ENCODE measurements around the gene STEAP2. TPM values are rescaled to one million over a fixed set of nuclear protein-coding genes. Genes with fewer than 3 reads are reported as not detected.
"Not testable (repeated sequence)": the region's sequence is repeated elsewhere in the genome, so short reads cannot be mapped to it uniquely, and the experiment has no call there.

The STEAP2 gene
- 2.1 and 2.2 TPM in 2 replicates for total RNA-seq (2014; rRNA removed; shearing (Covaris generic))
- 0.72 and 2.3 TPM in 2 replicates for polyA plus RNA-seq (2014; cell fraction: nucleus; rRNA removed)

GRCh38 chr7:90211391-90212148, at the start of gene STEAP2:
Gene STEAP2 (plus strand): TSS chr7:90211740. CDS start chr7:90225083, 13,343 bp downstream.
- DNase-seq (ENCODE audit: extremely low read depth, low read depth): peak; percentile 62

GRCh38 chr7:90163534-90163933, 48.0 kb upstream of the STEAP2 start:
- no peak for DNase-seq (ENCODE audit: extremely low read depth, low read depth)

- no peak for DNase-seq (ENCODE audit: extremely low read depth, low read depth)
Measured at GRCh38 chr7:90165724-90166123, 45.8 kb upstream of the STEAP2 start.

- DNase-seq (ENCODE audit: extremely low read depth, low read depth): no peak
Measured at GRCh38 chr7:90166153-90166552, 45.4 kb upstream of the STEAP2 start.

GRCh38 chr7:90167361-90167760, 44.2 kb upstream of the STEAP2 start:
- no peak for DNase-seq (ENCODE audit: extremely low read depth, low read depth)

GRCh38 chr7:90169891-90170290, 41.6 kb upstream of the STEAP2 start:
- no peak for DNase-seq (ENCODE audit: extremely low read depth, low read depth)

- no peak for DNase-seq (ENCODE audit: extremely low read depth, low read depth)
Measured at GRCh38 chr7:90172121-90172520, 39.4 kb upstream of the STEAP2 start.

- DNase-seq (ENCODE audit: extremely low read depth, low read depth): no peak
Measured at GRCh38 chr7:90172624-90173023, 38.9 kb upstream of the STEAP2 start.

- DNase-seq (ENCODE audit: extremely low read depth, low read depth): no peak
Measured at GRCh38 chr7:90173127-90173844, 38.3 kb upstream of the STEAP2 start.

GRCh38 chr7:90175667-90176066, 35.9 kb upstream of the STEAP2 start:
- no peak for DNase-seq (ENCODE audit: extremely low read depth, low read depth)

GRCh38 chr7:90176195-90176594, 35.3 kb upstream of the STEAP2 start:
- no peak for DNase-seq (ENCODE audit: extremely low read depth, low read depth)

- DNase-seq (ENCODE audit: extremely low read depth, low read depth): no peak
Measured at GRCh38 chr7:90178166-90178565, 33.4 kb upstream of the STEAP2 start.

- peak; percentile 29 for DNase-seq (ENCODE audit: extremely low read depth, low read depth)
Measured at GRCh38 chr7:90178679-90179278, 32.8 kb upstream of the STEAP2 start.

GRCh38 chr7:90180011-90180585, 31.4 kb upstream of the STEAP2 start:
- no peak for DNase-seq (ENCODE audit: extremely low read depth, low read depth)

- DNase-seq (ENCODE audit: extremely low read depth, low read depth): no peak
Measured at GRCh38 chr7:90180649-90181048, 30.9 kb upstream of the STEAP2 start.

- DNase-seq (ENCODE audit: extremely low read depth, low read depth): no peak
Measured at GRCh38 chr7:90181485-90181884, 30.1 kb upstream of the STEAP2 start.

GRCh38 chr7:90186290-90186689, 25.2 kb upstream of the STEAP2 start:
- not testable (repeated sequence) for DNase-seq (ENCODE audit: extremely low read depth, low read depth)

GRCh38 chr7:90187507-90188050, 24.0 kb upstream of the STEAP2 start:
- DNase-seq (ENCODE audit: extremely low read depth, low read depth): no peak

GRCh38 chr7:90188281-90188680, 23.3 kb upstream of the STEAP2 start:
- DNase-seq (ENCODE audit: extremely low read depth, low read depth): no peak

- DNase-seq (ENCODE audit: extremely low read depth, low read depth): no peak
Measured at GRCh38 chr7:90190995-90191394, 20.5 kb upstream of the STEAP2 start.

- DNase-seq (ENCODE audit: extremely low read depth, low read depth): no peak
Measured at GRCh38 chr7:90191648-90192047, 19.9 kb upstream of the STEAP2 start.

Data from NCI-H460 (cell line).